IMR-90 (cell line): ENCODE results near the gene PARD6G. TPM values are rescaled to one million over a fixed set of nuclear protein-coding genes. Genes with fewer than 3 reads are reported as not detected.

Experiments
- ATAC-seq: fragments of 200-7000 bp; cut with Tn5 transposase; 2 replicates; pipeline ENCODE4 v1.9.1; 2020; ENCODE audit warnings: low read depth, mild to moderate bottlenecking, moderate library complexity
- BruUV-seq: library from RNA; stranded (reverse); fragments of 400-500 nt; replicated peaks from 2 replicates; lab custom pipeline; 2021; lab: Mats Ljungman, UMichigan
- CTCF ChIA-PET: fragments of 300-600 bp; formaldehyde crosslinking; extraction: SDS; loops from one replicate; lab custom pipeline; 2021; ENCODE audit warnings: antibody characterized with exemption; lab: Yijun Ruan, JAX
- POLR2A ChIA-PET: fragments of 300-600 bp; sonication (Branson Sonifier 250); formaldehyde crosslinking; loops from one replicate; lab custom pipeline; 2022; ENCODE audit warnings: antibody characterized with exemption; ENCODE audit not compliant: unreplicated experiment; lab: Charles Lee
- DNase-seq: peaks from one replicate; pipeline ENCODE4 v3.0.0; 2013
- H2AFZ ChIP-seq: replicated peaks from 2 replicates; pipeline ENCODE3; 2013; ENCODE audit warnings: low read length, mild to moderate bottlenecking; ENCODE audit not compliant: poor library complexity
- H2AK5ac ChIP-seq: 2 replicates; pipeline ENCODE4 v1.6.1; 2013; ENCODE audit warnings: low read depth, low read length, inconsistent platforms
- H2AK9ac ChIP-seq: replicated peaks from 2 replicates; pipeline ENCODE3; 2013; ENCODE audit warnings: mild to moderate bottlenecking, low read depth, low read length, moderate library complexity; ENCODE audit not compliant: poor library complexity
- H2BK120ac ChIP-seq: 2 replicates; pipeline ENCODE4 v1.6.1; 2013; ENCODE audit warnings: low read depth, low read length, inconsistent platforms
- H2BK15ac ChIP-seq: 3 replicates; pipeline ENCODE4 v1.6.1; 2013; ENCODE audit warnings: low read depth, low read length, inconsistent platforms
- H2BK20ac ChIP-seq: 2 replicates; pipeline ENCODE4 v1.6.1; 2013; ENCODE audit warnings: low read depth, mild to moderate bottlenecking, inconsistent platforms, low read length, moderate library complexity
- H2BK5ac ChIP-seq: 2 replicates; pipeline ENCODE4 v1.6.1; 2013; ENCODE audit warnings: mild to moderate bottlenecking, low read depth, low read length, inconsistent platforms; ENCODE audit not compliant: poor library complexity, severe bottlenecking
- H3K14ac ChIP-seq: replicated peaks from 2 replicates; pipeline ENCODE4 v1.6.1; 2013; ENCODE audit warnings: low read depth, low read length, inconsistent platforms
- H3K18ac ChIP-seq: 2 replicates; pipeline ENCODE4 v1.6.1; 2013; ENCODE audit warnings: low read depth, low read length, control low read depth
- H3K23ac ChIP-seq: 2 replicates; pipeline ENCODE4 v1.6.1; 2013; ENCODE audit warnings: low read depth, low read length, inconsistent platforms
- H3K27ac ChIP-seq: 2 replicates; pipeline ENCODE4 v1.5.1; 2013; ENCODE audit warnings: mild to moderate bottlenecking, control low read depth, low read length; ENCODE audit not compliant: insufficient read depth
- H3K27me3 ChIP-seq: 2 replicates; pipeline ENCODE4 v1.6.1; 2013; ENCODE audit warnings: low read length; ENCODE audit not compliant: control insufficient read depth, insufficient read depth
- H3K36me3 ChIP-seq: 2 replicates; pipeline ENCODE4 v1.6.1; 2013; ENCODE audit warnings: low read length, mixed read lengths; ENCODE audit not compliant: control insufficient read depth, insufficient read depth
- H3K4ac ChIP-seq: 2 replicates; pipeline ENCODE4 v1.6.1; 2013; ENCODE audit warnings: low read depth, low read length, inconsistent platforms
- H3K4me1 ChIP-seq: 2 replicates; pipeline ENCODE4 v1.6.1; 2013; ENCODE audit warnings: low read length, mixed read lengths; ENCODE audit not compliant: control insufficient read depth, insufficient read depth
- H3K4me2 ChIP-seq: 2 replicates; pipeline ENCODE4 v1.6.1; 2013; ENCODE audit warnings: low read depth, mild to moderate bottlenecking, control low read depth, low read length, moderate library complexity
- H3K4me3 ChIP-seq: 2 replicates; pipeline ENCODE4 v1.5.1; 2013; ENCODE audit warnings: low read depth, mild to moderate bottlenecking, control low read depth, low read length, moderate library complexity; ENCODE audit not compliant: insufficient read depth
- H3K56ac ChIP-seq: 2 replicates; pipeline ENCODE4 v1.6.1; 2013; ENCODE audit warnings: low read length, inconsistent platforms; ENCODE audit not compliant: insufficient read depth; ENCODE audit errors: extremely low read depth
- H3K79me1 ChIP-seq, 2 experiments: 2 replicates each; pipeline ENCODE4 v1.6.1; 2013; ENCODE audit warnings: low read length in 2 of 2, inconsistent platforms in 1 of 2, low read depth in 1 of 2
- H3K9ac ChIP-seq: 2 replicates; pipeline ENCODE4 v1.6.1; 2013; ENCODE audit warnings: low read depth, low read length, control low read depth
- H3K9me1 ChIP-seq: 2 replicates; pipeline ENCODE4 v1.6.1; 2013; ENCODE audit warnings: low read length, inconsistent platforms; ENCODE audit not compliant: insufficient read depth
- H3K9me3 ChIP-seq: 2 replicates; pipeline ENCODE4 v1.6.1; 2013; ENCODE audit warnings: low read length; ENCODE audit not compliant: control insufficient read depth, insufficient read depth
- H4K20me1 ChIP-seq: 2 replicates; pipeline ENCODE4 v1.6.1; 2013; ENCODE audit warnings: low read length, inconsistent platforms; ENCODE audit not compliant: insufficient read depth
- H4K5ac ChIP-seq: 2 replicates; pipeline ENCODE4 v1.6.1; 2013; ENCODE audit warnings: mild to moderate bottlenecking, low read depth, low read length, control low read depth
- H4K8ac ChIP-seq, 2 experiments: 2 replicates each; pipeline ENCODE4 v1.6.1; 2013; ENCODE audit warnings: low read depth in 2 of 2, low read length in 2 of 2, control low read depth in 1 of 2, inconsistent platforms in 1 of 2
- H4K91ac ChIP-seq: 2 replicates; pipeline ENCODE4 v1.6.1; 2013; ENCODE audit warnings: low read depth, low read length, inconsistent platforms; ENCODE audit not compliant: insufficient read depth
- BHLHE40 ChIP-seq: fragments of 150-350 bp; IDR thresholded peaks from 2 replicates; pipeline ENCODE4 v1.6.1; 2016; ENCODE audit warnings: mild to moderate bottlenecking, low read depth, low read length
- CEBPB ChIP-seq: IDR thresholded peaks from 2 replicates; pipeline ENCODE4 v1.6.1; 2012; ENCODE audit warnings: low read depth, low read length, improper control_type of control experiment
- CHD1 ChIP-seq: IDR thresholded peaks from 2 replicates; pipeline ENCODE4 v1.6.1; 2012; ENCODE audit warnings: low read depth, low read length, improper control_type of control experiment
- FOS ChIP-seq: fragments of 150-350 bp; IDR thresholded peaks from 2 replicates; pipeline ENCODE4 v1.6.1; 2016; ENCODE audit warnings: low read depth, low read length
- MAFK ChIP-seq: IDR thresholded peaks from 2 replicates; pipeline ENCODE4 v1.6.1; 2012; ENCODE audit warnings: low read depth, low read length, improper control_type of control experiment
- MAZ ChIP-seq: IDR thresholded peaks from 2 replicates; pipeline ENCODE4 v1.6.1; 2012; ENCODE audit warnings: low read depth, mild to moderate bottlenecking, low read length, improper control_type of control experiment, moderate library complexity, borderline replicate concordance
- MXI1 ChIP-seq: IDR thresholded peaks from 2 replicates; pipeline ENCODE4 v1.6.1; 2012; ENCODE audit warnings: low read depth, mild to moderate bottlenecking, low read length, moderate library complexity, borderline replicate concordance
- NFE2L2 ChIP-seq: fragments of 150-350 bp; IDR thresholded peaks from 2 replicates; pipeline ENCODE4 v1.6.1; 2016; ENCODE audit warnings: low read depth, mild to moderate bottlenecking, low read length
- POLR2A ChIP-seq: IDR thresholded peaks from 2 replicates; pipeline ENCODE4 v1.6.1; 2012; ENCODE audit warnings: mild to moderate bottlenecking, low read depth, low read length
- RAD21 ChIP-seq: IDR thresholded peaks from 2 replicates; pipeline ENCODE4 v1.6.1; 2012; ENCODE audit warnings: low read length, improper control_type of control experiment
- RCOR1 ChIP-seq: IDR thresholded peaks from 2 replicates; pipeline ENCODE4 v1.6.1; 2012; ENCODE audit warnings: mild to moderate bottlenecking, low read length, improper control_type of control experiment; ENCODE audit not compliant: insufficient replicate concordance
- RFX5 ChIP-seq: IDR thresholded peaks from 2 replicates; pipeline ENCODE4 v1.8.0; 2012; ENCODE audit warnings: low read depth, mild to moderate bottlenecking, low read length, moderate library complexity
- SMC3 ChIP-seq: fragments of 150-350 bp; IDR thresholded peaks from 2 replicates; pipeline ENCODE4 v1.6.1; 2016; ENCODE audit warnings: low read depth, mild to moderate bottlenecking, antibody characterized with exemption, low read length, moderate library complexity
- WGBS, 2 experiments: methylation state at CpG; one replicate each; pipeline versions ENCODE4 v1.1.5 to v1.1.7; 2013; ENCODE audit warnings: missing lambda C conversion rate in 2 of 2; ENCODE audit not compliant: insufficient read length in 1 of 2; ENCODE audit errors: extremely low coverage in 2 of 2; 5-methylcytosine and 5-hydroxymethylcytosine counted together
- dilution Hi-C: fragments of 300-500 bp; cut with HindIII; formaldehyde crosslinking; loops from one replicate; pipeline ENCODE4 v1.14.3; 2018; ENCODE audit warnings: low sequenced_read_pairs; ENCODE audit not compliant: unreplicated experiment
- in situ Hi-C: fragments of 300-500 bp; cut with MboI; formaldehyde crosslinking; loops from 3 replicates; pipeline ENCODE4 v1.14.3; 2019; ENCODE audit warnings: low sequenced_read_pairs, inconsistent platforms, mixed read lengths
- intact Hi-C: fragments of 100-400 bp; cut with micrococcal nuclease; formaldehyde crosslinking; loops from 2 replicates; pipeline ENCODE4 v1.10.0; 2022
- polyA plus RNA-seq, 3 experiments: library from polyadenylated mRNA; depleted of rRNA; stranded (reverse); fragments of >200 nt; gene quantifications; 2 replicates each; pipeline ENCODE4 v1.2.3, GENCODE V29; 2012; ENCODE audit warnings: low replicate concordance in 1 of 3
- total RNA-seq: library from RNA; depleted of rRNA; stranded (reverse); fragments of >200 nt; gene quantifications from 2 replicates; pipeline ENCODE4 v1.2.3, GENCODE V29; 2012
- TF ChIP-seq, protein P1 (sequence below): fragments of 150-350 bp; IDR thresholded peaks from 2 replicates; pipeline ENCODE4 v1.6.1; 2016; ENCODE audit warnings: low read depth, mild to moderate bottlenecking, low read length, moderate library complexity, borderline replicate concordance
- TF ChIP-seq, protein P2 (sequence below): conservative IDR thresholded peaks from 2 replicates; pipeline ENCODE4 v1.5.1; 2012; ENCODE audit warnings: mild to moderate bottlenecking, low read depth, low read length, improper control_type of control experiment

The PARD6G gene
- total and polyA plus RNA-seq, 2 of the 4 experiments (the other 2 are of a cell fraction) = 2.5 to 4.6 TPM

DNA sequence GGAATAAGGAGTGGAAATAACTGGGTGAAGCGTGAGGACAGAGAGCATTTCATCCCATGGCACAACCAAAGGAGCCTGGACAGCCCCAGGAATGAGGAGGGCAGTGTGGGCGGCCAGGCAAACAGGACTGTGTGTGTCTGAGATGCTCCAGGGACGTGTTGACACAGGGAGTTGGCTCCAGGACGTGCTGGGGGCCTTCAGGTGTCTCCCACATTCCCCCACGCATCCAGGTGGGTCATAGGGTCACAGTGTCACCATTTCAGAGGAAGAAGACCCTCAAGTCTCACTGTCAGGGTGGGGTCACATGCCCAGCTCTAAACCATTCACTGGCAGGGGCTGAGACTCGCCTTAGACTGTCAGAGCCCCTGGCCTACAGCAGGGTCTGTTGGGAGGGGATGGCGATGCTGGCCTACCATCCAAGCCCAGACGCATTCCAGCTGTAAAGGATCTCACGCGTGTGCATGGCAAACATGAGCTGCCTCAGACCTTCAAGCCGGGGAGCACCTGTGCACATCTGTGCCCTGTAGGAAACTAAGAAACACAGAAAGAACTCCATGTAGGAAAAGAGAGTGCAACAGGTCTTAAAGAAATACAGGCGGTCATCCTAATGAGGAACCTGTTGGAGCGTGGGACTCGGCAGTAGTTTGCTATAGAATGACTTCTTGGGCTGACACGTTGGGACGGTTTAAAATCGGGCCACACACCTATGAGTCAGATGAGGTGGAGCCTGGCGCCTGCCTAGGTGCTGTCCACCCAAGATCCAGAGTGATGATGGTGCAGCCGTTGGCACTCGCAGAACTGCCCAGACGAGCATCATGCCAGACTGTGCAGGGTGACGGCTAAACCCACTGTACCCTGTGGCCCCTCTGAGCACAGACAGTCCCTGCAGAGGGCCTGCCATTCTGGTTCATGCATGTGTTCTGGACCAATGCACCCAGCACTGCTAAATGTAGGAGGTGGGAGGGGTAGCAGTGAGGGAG is 17.3 kb downstream of the PARD6G start:
- H3K27ac ChIP-seq = no peak overlapping the region
- no peak overlapping the region for H2BK120ac ChIP-seq
- H2AFZ ChIP-seq = no peak overlapping the region
- no peak overlapping the region for H4K91ac ChIP-seq
- no peaks in the 10 kb centered on the region for H3K36me3 ChIP-seq
- H4K20me1 ChIP-seq = peaks cover 13% of the 10 kb centered on the region; the same call in 1 of the 2 replicates
- in situ Hi-C loops (no loop called here), dilution Hi-C loops (no loop called here), intact Hi-C loops (no loop called here)
- H2AK5ac ChIP-seq = no peak overlapping the region
- H3K18ac ChIP-seq = no peak overlapping the region
- CTCF ChIA-PET = no interaction called here
- no TSS peak for BruUV-seq
- H3K56ac ChIP-seq = no peak overlapping the region
- no peak overlapping the region for H4K8ac ChIP-seq
- peak overlapping the region; percentile 15 for H2AK9ac ChIP-seq
- no peak for TF ChIP-seq RAD21
- no peak for TF ChIP-seq POLR2A
- TF ChIP-seq MXI1 = no peak
- no peak for TF ChIP-seq RCOR1
- TF ChIP-seq BHLHE40 = no peak
- no peak for TF ChIP-seq CEBPB
- TF ChIP-seq, protein P1, sequence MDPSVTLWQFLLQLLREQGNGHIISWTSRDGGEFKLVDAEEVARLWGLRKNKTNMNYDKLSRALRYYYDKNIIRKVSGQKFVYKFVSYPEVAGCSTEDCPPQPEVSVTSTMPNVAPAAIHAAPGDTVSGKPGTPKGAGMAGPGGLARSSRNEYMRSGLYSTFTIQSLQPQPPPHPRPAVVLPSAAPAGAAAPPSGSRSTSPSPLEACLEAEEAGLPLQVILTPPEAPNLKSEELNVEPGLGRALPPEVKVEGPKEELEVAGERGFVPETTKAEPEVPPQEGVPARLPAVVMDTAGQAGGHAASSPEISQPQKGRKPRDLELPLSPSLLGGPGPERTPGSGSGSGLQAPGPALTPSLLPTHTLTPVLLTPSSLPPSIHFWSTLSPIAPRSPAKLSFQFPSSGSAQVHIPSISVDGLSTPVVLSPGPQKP = no peak
- TF ChIP-seq, protein P2, sequence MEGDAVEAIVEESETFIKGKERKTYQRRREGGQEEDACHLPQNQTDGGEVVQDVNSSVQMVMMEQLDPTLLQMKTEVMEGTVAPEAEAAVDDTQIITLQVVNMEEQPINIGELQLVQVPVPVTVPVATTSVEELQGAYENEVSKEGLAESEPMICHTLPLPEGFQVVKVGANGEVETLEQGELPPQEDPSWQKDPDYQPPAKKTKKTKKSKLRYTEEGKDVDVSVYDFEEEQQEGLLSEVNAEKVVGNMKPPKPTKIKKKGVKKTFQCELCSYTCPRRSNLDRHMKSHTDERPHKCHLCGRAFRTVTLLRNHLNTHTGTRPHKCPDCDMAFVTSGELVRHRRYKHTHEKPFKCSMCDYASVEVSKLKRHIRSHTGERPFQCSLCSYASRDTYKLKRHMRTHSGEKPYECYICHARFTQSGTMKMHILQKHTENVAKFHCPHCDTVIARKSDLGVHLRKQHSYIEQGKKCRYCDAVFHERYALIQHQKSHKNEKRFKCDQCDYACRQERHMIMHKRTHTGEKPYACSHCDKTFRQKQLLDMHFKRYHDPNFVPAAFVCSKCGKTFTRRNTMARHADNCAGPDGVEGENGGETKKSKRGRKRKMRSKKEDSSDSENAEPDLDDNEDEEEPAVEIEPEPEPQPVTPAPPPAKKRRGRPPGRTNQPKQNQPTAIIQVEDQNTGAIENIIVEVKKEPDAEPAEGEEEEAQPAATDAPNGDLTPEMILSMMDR = no peak
- no peak for TF ChIP-seq FOS
- no peak for TF ChIP-seq RFX5
- TF ChIP-seq SMC3 = no peak
- TF ChIP-seq NFE2L2 = no peak
- no peak for TF ChIP-seq CHD1
- TF ChIP-seq MAFK = no peak
- no peak for TF ChIP-seq MAZ
- peaks cover 0 to 15% of the 10 kb centered on the region in 2 experiments; a peak in 2 of 4 replicates for H3K79me1 ChIP-seq
- H3K27me3 ChIP-seq = no peaks in the 10 kb centered on the region
- H4K5ac ChIP-seq = no peak overlapping the region
- H3K9me3 ChIP-seq = no peaks in the 10 kb centered on the region
- no peak overlapping the region for H3K23ac ChIP-seq
- no peak for DNase-seq
- POLR2A ChIA-PET = no interaction called here
- ATAC-seq = no peak
- 96% methylated on average over 10 of the region's 22 CpGs; no CpG with 5 or more reads in 1 of the 2 experiments for WGBS, 2 experiments
- H2BK15ac ChIP-seq = no peak overlapping the region
- no peak overlapping the region for H3K9ac ChIP-seq
- H3K4me2 ChIP-seq = no peak overlapping the region
- no peaks in the 10 kb centered on the region; the same call in 1 of the 2 replicates for H3K9me1 ChIP-seq
- H2BK20ac ChIP-seq = no peak overlapping the region
- no peak overlapping the region for H2BK5ac ChIP-seq
- no peak overlapping the region for H3K14ac ChIP-seq
- H3K4me1 ChIP-seq = no peaks in the 10 kb centered on the region; the same call in 1 of the 2 replicates
- no peak overlapping the region for H3K4ac ChIP-seq
- no peak overlapping the region for H3K4me3 ChIP-seq
